GM18861 (cell line): ENCODE data around the gene HINT1.
A peak's percentile ranks its signal among the peaks of the same experiment; 100 is the strongest.
"Not testable (repeated sequence)": the region's sequence is repeated elsewhere in the genome, so short reads cannot be mapped to it uniquely, and the experiment has no call there.

Experiments used
- ATAC-seq: cut with Tn5 transposase; IDR thresholded peaks from one replicate; pipeline ENCODE4 v1.9.1; 2021; ENCODE audit not compliant: unreplicated experiment

HINT1 gene

GRCh38 chr5:131165119-131165727, at the start of gene HINT1:
HINT1 (minus strand) TSS chr5:131165256; CDS start chr5:131165205, 51 bp downstream.
- peak; percentile 79 for ATAC-seq

GRCh38 chr5:131214609-131215227, 49.7 kb upstream of the HINT1 start:
- no peak for ATAC-seq

GRCh38 chr5:131212471-131213021, 47.5 kb upstream of the HINT1 start:
- ATAC-seq: peak; percentile 36

GRCh38 chr5:131211669-131212068, 46.6 kb upstream of the HINT1 start:
- ATAC-seq: no peak

- peak; percentile 6 for ATAC-seq
These were observed 45.1 kb upstream of the HINT1 start for GRCh38 chr5:131210151-131210510.

GRCh38 chr5:131209506-131210150, 44.6 kb upstream of the HINT1 start:
- peak; percentile 85 for ATAC-seq

GRCh38 chr5:131209175-131209505, 44.1 kb upstream of the HINT1 start:
- no peak for ATAC-seq

GRCh38 chr5:131206772-131207171, 41.7 kb upstream of the HINT1 start:
- ATAC-seq: no peak

- ATAC-seq: no peak
These were observed 41.0 kb upstream of the HINT1 start for GRCh38 chr5:131206061-131206460.

GRCh38 chr5:131204964-131205363, 39.9 kb upstream of the HINT1 start:
- no peak for ATAC-seq

GRCh38 chr5:131200560-131200959, 35.5 kb upstream of the HINT1 start:
- no peak for ATAC-seq

GRCh38 chr5:131198625-131199024, 33.6 kb upstream of the HINT1 start:
- no peak for ATAC-seq

- no peak for ATAC-seq
These were observed 31.3 kb upstream of the HINT1 start for GRCh38 chr5:131196331-131196730.

GRCh38 chr5:131195696-131196095, 30.6 kb upstream of the HINT1 start:
- ATAC-seq: no peak

- ATAC-seq: no peak
These were observed 29.7 kb upstream of the HINT1 start for GRCh38 chr5:131194725-131195124.

- not testable (repeated sequence) for ATAC-seq
These were observed 28.8 kb upstream of the HINT1 start for GRCh38 chr5:131193897-131194296.

- ATAC-seq: no peak
These were observed 28.1 kb upstream of the HINT1 start for GRCh38 chr5:131193106-131193505.

- no peak for ATAC-seq
These were observed 21.7 kb upstream of the HINT1 start for GRCh38 chr5:131186561-131187256.

GRCh38 chr5:131185523-131186104, 20.6 kb upstream of the HINT1 start:
- no peak for ATAC-seq

GRCh38 chr5:131182839-131183238, 17.8 kb upstream of the HINT1 start:
- ATAC-seq: no peak

- no peak for ATAC-seq
These were observed 15.4 kb upstream of the HINT1 start for GRCh38 chr5:131180407-131180806.
